Kidney glomerular epithelial cell (primary cell): ENCODE data around the gene DOCK1.

ENCODE experiments used
- DNase-seq: peaks from one replicate; lab custom pipeline; 2025; lab: John Stamatoyannopoulos, UW

Gene DOCK1

DNA sequence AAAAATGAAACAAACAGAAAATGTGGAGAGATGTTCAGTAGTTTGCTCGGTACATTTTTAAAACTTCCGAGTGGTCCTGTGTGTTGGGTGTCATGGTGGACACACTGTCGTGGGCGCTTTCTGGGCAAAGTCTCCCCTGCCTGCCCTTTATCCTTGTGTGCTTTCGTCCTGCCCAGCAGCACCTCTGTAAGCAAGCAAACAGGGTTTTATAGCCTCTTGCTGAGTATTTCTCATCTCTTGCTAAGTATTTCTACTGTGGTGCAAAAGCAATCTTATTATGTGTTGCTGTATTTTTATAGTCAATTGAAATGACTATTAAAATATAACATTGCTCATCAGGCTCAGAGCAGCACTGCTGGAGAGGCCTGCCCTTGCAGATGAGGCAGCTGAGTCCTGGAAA is 48.7 kb downstream of the DOCK1 start:
- no peak for DNase-seq

DNA sequence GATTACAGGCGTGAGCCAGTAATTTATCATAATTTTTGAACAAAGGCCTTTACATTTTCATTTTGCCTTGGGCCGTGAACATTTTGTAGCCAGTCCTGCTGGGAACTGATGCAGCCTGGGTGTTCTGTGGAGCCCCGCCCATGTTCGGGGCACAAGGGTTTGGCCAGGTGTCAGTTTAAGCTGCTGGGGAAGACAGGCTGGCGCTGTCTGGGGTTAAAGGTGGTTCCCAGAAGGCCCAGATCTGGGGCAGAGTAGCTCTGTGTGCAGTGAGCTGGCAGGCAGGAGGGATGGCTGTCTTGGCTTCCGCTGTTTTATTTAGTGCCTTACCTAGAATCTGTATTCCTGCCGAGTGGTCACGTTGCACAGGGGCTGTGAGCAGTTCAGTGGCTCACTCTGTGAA is 50.2 kb downstream of the DOCK1 start:
- DNase-seq, result no peak

- no peak for DNase-seq
These were observed 50.9 kb downstream of the DOCK1 start for GRCh38 chr10:126955934-126956711.

DNA sequence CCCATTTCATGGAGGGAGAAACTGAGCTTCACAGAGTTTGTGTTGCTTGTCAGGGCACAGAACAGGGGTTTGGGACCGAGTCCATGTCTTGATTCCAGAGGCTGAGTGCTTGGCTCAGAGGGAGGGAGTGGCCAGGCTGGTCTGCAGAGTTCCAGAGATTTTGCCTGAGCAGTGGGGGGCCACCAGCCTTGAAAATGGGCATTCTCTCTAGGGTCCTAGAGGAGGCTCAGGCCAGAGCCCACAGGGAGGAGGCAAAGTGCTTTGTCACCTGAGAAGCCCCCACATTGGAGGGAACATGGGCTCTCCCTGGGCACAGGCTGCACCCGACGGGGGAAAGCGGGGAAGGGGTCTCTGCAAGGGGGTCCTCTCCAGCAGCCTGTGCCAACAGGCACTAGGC is 51.5 kb downstream of the DOCK1 start:
- DNase-seq, result no peak

DNA sequence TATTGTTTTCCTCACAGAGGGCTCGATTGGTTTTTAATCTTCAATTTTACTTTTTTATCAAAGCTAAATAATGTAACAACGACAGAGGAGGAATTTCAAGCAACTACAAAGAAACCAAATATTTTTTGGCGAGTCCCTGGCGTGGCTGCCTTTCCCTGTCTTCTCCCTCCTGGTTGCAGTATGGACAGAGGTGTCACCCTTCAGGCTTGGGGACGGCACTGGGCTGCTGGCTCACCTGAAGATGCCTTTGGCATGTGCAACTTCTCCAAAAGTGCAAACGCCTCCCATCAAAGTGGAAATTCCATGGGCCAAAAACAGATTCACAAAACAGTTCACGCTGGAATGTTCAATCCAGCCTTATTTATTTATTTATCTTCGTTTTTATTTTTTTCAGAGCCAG is 51.9 kb downstream of the DOCK1 start:
- no peak for DNase-seq

DNA sequence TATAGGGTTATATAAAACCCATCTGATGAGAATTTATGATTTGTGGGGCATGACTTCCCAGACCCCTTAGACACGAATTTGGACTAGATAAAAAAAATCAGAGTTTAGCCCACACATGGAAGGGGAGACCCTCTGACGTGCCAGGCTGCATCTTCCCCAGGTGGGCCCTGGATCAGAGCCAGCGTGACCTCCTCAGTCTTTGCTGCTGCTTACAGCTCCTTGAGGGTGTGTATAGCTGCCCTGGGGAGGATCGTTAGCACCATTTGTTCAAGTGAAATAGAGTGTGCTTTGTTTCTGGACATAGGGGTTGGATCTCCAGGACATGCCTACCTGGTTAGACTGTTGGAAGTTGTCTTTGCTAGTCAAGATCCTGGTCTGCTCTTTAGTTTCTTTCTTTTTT is 54.2 kb downstream of the DOCK1 start:
- DNase-seq, result no peak

DNA sequence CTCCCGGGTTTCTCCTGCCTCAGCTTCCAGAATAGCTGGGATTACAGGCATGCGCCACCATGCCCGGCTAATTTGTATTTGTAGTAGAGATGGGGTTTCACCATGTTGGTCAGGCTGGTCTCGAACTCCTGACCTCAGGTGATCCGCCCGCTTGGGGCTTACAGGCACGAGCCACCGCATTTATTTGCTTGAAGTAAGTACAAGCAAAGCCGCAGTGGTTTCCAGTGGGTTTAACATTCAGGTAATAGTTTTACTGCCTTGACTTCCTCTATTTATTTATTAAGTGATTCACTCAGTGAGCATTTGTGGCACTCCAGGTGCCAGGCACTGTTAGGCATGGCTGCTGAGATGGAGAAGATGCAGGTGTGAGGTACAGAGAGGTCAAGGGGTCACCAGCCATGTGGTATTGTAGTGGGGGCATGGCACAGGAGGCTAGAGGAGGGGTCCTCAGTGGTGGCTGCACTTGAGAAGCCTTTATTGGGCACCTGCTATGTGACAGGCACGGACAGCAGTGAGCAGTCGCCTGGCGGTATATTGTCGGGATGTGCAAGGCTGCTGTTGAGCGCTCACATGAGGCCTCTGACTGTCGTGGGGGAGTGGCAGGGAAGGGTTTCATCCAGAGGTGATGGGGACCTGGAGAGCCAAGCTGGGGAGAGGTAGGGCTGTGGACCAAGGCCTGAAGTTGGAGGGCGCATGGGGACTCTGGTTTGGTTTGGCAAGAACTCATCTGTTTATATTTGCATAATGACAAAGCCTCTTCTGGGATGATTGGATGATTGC is 54.9 kb downstream of the DOCK1 start:
- DNase-seq, result peak; percentile 12

- no peak for DNase-seq
These were observed 58.1 kb downstream of the DOCK1 start for GRCh38 chr10:126963354-126963753.

- DNase-seq, result no peak
These were observed 59.0 kb downstream of the DOCK1 start for GRCh38 chr10:126964190-126964589.

- DNase-seq, result no peak
These were observed 61.7 kb downstream of the DOCK1 start for GRCh38 chr10:126966938-126967337.

GRCh38 chr10:126969310-126969709 is 64.1 kb downstream of the DOCK1 start:
- DNase-seq, result no peak

- DNase-seq, result peak; percentile 94
These were observed 67.6 kb downstream of the DOCK1 start for GRCh38 chr10:126972635-126973414.

- DNase-seq, result no peak
These were observed 70.0 kb downstream of the DOCK1 start for GRCh38 chr10:126975221-126975620.

DNA sequence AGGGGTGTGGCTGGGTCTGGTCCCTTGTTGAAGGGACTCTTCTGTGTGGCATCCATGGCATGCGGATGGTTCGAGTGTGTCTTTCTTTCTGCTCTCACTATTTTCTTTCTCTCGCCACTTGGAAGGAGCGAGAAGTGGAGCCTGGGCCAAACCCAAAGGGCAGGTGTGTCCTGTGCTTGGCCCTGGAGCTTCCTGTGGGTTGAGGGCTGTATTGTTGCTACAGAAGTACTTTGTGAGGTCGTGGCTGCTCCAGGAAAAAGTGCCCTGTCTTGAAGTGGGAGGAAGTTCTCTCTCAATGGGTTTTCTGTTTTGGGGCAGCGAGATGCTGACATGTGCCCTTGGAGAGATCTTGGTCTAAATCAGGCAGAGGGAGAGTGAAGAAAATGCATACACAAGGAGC is 72.0 kb downstream of the DOCK1 start:
- DNase-seq, result no peak

GRCh38 chr10:126979311-126979710 is 74.1 kb downstream of the DOCK1 start:
- no peak for DNase-seq

GRCh38 chr10:126993208-126993607 is 88.0 kb downstream of the DOCK1 start:
- DNase-seq, result no peak

DNA sequence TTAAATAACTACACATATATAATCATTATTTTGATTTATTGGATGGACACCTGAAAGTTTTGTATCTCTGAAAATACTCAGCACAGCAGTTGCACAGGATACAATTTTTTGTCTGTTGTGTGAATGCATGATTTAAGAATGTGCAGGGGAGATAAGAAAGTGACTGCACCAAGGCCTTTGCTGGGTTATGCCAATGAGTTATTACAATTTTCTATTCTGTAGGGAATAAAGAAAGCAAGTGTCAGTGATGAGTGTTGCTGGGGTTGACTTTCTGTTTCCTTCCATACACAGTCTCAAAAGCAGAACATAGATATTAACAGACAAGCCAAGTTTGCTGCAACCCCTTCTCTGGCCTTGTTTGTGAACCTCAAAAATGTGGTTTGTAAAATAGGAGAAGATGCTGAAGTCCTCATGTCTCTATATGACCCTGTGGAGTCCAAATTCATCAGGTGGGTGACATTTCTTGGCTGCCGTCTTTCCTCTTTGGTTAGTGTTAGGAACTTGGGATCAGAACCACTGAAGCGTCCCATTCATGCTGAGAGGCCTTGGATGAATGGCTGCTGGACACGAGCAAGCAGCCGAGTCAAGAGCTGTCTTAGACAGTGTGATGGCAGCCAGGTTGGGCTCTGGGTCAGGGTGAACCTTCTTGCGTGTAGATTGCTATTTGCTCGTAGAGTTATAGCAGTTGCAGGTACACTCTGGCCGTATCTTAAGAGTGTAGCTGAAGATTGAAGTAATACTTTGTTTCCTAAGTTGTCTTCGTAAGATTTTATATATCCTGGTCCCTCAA is 92.8 kb downstream of the DOCK1 start:
- no peak for DNase-seq

GRCh38 chr10:127000598-127000997 is 95.4 kb downstream of the DOCK1 start:
- no peak for DNase-seq

GRCh38 chr10:127003032-127003685 is 97.9 kb downstream of the DOCK1 start:
- DNase-seq, result no peak

DNA sequence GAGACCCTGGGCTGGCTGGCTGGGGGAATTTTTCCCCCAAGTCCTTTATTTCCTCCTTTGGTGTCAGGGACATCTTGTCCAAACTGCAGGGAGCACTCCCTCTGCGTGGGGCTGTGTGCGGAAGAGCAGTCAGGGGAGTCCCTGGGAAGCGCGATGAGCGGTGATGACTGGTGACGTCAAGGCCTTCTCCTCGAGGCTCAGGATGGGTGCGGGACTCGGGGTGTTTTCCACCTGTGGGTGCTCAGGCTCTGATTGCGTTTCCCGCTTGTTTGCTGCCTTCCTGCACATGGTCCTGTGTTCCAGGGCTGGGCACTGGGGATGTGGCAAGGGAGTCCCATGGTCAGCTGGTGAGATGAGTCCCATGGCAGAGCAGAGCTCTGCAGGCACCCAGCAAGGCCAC is 101.2 kb downstream of the DOCK1 start:
- DNase-seq, result no peak

DNA sequence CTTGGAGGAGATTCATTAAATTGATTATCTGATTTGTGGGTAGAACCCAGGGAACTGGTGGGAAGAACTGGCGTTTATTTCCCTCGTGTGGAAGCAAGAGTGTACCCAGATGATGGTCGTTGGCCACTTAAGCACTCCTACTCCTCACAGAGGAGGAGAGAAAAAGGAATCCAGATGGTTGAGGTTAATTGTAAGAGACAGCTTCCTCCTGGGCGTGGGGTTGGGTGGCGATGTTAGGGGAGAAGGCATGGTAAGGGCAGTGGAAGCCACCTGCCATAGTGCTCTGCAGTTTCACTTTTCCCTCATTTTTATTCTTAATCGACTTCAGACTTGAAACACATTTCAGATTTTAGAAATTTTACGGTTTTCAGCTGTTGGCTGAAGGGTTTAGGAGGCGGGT is 104.1 kb downstream of the DOCK1 start:
- no peak for DNase-seq
